ENCODE measurements around the gene HLA-DOA. TPM values are rescaled to one million over a fixed set of nuclear protein-coding genes. Genes with fewer than 3 reads are reported as not detected.

HLA-DOA gene
- total RNA-seq, 1 donor from 2014 or later = not detected

DNA sequence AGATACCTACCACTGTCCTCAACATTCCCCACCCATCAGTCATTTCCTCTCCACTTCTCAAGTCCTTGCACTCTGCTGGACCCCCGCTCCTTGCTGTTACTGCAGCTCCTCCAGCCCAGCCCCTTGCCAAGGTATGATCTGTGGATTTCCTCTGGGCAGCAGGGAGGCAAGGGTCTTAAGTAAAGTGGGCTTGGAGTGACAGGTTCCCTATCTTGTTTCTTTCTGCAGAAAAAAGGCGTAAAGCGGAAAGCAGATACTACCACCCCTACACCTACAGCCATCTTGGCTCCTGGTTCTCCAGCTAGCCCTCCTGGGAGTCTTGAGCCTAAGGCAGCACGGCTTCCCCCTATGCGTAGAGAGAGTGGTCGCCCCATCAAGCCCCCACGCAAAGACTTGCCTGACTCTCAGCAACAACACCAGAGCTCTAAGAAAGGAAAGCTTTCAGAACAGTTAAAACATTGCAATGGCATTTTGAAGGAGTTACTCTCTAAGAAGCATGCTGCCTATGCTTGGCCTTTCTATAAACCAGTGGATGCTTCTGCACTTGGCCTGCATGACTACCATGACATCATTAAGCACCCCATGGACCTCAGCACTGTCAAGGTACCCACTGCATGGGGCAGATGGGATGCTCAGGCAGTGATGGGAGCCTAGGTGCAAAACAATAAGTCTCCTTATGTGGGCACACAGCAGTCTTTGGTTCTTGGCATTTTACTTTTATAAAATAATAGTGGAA is 32.9 kb downstream of the HLA-DOA start:
- TF ChIP-seq, protein P1, sequence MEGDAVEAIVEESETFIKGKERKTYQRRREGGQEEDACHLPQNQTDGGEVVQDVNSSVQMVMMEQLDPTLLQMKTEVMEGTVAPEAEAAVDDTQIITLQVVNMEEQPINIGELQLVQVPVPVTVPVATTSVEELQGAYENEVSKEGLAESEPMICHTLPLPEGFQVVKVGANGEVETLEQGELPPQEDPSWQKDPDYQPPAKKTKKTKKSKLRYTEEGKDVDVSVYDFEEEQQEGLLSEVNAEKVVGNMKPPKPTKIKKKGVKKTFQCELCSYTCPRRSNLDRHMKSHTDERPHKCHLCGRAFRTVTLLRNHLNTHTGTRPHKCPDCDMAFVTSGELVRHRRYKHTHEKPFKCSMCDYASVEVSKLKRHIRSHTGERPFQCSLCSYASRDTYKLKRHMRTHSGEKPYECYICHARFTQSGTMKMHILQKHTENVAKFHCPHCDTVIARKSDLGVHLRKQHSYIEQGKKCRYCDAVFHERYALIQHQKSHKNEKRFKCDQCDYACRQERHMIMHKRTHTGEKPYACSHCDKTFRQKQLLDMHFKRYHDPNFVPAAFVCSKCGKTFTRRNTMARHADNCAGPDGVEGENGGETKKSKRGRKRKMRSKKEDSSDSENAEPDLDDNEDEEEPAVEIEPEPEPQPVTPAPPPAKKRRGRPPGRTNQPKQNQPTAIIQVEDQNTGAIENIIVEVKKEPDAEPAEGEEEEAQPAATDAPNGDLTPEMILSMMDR (IDR thresholded peaks at IDR 0.05; ENCODE audit: insufficient read depth, low read length, severe bottlenecking) = no peak
- FAIRE-seq = no peak
- no peak for DNase-seq (ENCODE audit: low read depth)
- no peaks in the 10 kb centered on the region for H3K27me3 ChIP-seq (ENCODE audit: control insufficient read depth, insufficient read depth, low read length)
- no peak overlapping the region for H3K4me3 ChIP-seq (ENCODE audit: low read depth, low read length)
- H3K36me3 ChIP-seq (ENCODE audit: control insufficient read depth, insufficient read depth, low read length) = peaks cover 61% of the 10 kb centered on the region

DNA sequence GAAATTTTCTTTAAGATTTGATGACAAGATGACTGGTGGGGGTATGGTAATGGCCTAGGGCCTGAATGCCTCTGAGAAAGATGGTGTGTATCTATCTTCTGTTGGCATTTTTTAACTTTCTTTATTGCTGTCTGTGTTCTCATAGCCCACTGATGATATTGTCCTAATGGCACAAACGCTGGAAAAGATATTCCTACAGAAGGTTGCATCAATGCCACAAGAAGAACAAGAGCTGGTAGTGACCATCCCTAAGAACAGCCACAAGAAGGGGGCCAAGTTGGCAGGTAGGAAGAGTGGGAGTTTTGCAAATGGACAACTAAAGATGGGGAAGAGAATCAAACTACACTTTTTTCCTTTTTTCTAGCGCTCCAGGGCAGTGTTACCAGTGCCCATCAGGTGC is 33.5 kb downstream of the HLA-DOA start:
- Histone ChIP-seq H3K4me3 (ENCODE audit: low read depth, low read length) (no peak overlapping the region), H3K36me3 (ENCODE audit: control insufficient read depth, insufficient read depth, low read length) (peaks cover 61% of the 10 kb centered on the region), H3K27me3 (ENCODE audit: control insufficient read depth, insufficient read depth, low read length) (no peaks in the 10 kb centered on the region)
- FAIRE-seq (no peak), DNase-seq (ENCODE audit: low read depth) (no peak)
- TF ChIP-seq, protein P1 (IDR thresholded peaks at IDR 0.05; ENCODE audit: insufficient read depth, low read length, severe bottlenecking) = no peak

DNA sequence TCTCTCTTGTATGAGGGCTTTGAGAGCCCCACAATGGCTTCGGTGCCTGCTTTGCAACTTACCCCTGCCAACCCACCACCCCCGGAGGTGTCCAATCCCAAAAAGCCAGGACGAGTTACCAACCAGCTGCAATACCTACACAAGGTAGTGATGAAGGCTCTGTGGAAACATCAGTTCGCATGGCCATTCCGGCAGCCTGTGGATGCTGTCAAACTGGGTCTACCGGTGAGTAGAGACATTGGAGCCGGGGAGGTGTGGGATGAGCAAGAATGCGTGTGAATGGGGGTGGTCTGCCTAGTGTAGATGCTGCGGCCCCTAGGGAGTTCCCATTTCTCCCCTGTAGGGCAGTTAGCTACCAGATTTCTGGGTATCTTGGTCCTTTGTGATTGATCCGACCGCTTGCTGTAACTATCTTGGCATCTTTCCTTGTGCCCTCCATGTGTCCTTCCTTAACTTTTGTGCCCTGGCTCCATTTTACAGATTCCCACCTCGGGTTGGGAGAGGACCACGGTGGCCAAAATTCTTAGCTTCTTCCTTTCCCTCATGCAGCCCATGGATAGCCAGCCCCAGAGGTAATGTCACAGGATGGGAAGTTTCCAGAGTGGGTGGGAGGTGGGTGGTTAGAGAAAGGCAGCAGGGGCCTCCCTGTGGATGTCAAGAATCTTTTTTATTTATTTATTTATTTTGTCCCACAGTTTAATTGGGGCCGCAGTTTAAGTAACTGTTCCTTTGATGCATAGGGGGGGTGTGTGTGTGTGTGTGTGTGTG is 34.7 kb downstream of the HLA-DOA start:
- FAIRE-seq = no peak
- DNase-seq (ENCODE audit: low read depth) = no peak
- peaks cover 50% of the 10 kb centered on the region for H3K36me3 ChIP-seq (ENCODE audit: control insufficient read depth, insufficient read depth, low read length)
- no peaks in the 10 kb centered on the region for H3K27me3 ChIP-seq (ENCODE audit: control insufficient read depth, insufficient read depth, low read length)
- TF ChIP-seq, protein P1 (IDR thresholded peaks at IDR 0.05; ENCODE audit: insufficient read depth, low read length, severe bottlenecking) = no peak
- H3K4me3 ChIP-seq (ENCODE audit: low read depth, low read length) = peak overlapping the region; percentile 96

DNA sequence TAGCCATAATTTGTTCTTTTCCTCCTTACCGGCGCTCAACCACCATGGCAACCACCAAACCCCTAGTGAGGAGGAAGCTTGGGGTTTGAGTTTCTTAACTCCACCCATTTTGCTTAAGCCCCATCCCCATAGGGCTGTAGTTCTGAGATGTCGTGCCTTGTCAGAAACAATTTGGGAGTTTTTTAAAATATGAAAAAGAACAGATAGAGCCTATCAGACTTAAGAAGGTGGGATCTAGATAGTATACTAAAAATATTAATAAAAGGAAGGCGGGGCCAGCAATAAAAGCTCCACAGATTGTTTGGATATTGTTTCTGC is 35.4 kb downstream of the HLA-DOA start:
- H3K4me3 ChIP-seq (ENCODE audit: low read depth, low read length) = peak overlapping the region; percentile 96
- TF ChIP-seq, protein P1 (IDR thresholded peaks at IDR 0.05; ENCODE audit: insufficient read depth, low read length, severe bottlenecking) = no peak
- peaks cover 48% of the 10 kb centered on the region for H3K36me3 ChIP-seq (ENCODE audit: control insufficient read depth, insufficient read depth, low read length)
- no peaks in the 10 kb centered on the region for H3K27me3 ChIP-seq (ENCODE audit: control insufficient read depth, insufficient read depth, low read length)
- DNase-seq (ENCODE audit: low read depth) (peak; percentile 33), FAIRE-seq (no peak)

DNA sequence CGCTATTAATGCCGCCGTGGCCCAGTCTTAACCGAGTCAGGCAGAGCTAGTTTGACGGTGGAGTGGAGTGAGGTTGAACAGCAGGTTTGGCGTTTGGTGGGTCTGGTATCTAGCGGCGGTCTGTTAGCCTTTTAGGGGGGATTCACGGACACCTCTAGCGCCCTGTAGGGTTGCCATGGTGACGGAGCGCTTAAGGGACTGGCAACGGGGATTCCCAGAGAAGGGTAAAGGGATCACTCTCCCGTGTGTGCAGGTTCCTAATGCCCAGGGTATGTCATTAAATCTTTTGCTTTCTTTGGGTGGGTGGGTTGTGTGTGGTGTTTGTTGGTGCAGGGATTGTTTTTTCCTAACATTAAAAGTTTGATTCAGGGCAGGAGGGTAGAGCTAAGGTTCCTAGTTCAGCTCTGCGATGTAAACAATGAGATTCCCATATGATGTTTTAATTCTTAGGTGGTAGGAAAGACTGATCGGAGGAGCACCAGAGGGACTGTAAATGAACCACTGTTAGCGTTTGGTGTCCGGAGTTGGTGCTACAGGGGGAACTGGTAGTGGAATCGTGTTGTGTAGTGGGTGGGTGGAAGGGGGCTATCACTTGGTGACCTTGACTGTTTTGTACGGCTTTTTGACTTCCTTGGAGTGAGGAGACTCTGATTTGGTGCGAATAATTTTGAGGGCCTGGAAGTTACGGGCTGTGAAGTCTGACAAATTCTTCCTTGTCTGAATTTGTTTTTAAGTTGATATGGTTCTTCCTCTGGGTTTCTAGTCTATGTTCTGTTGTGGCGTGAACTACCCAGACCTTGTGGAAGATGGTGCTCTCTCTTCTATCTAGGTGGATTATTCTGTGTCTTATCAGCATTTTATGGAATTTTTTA is 36.0 kb downstream of the HLA-DOA start:
- TF ChIP-seq, protein P1 (IDR thresholded peaks at IDR 0.05; ENCODE audit: insufficient read depth, low read length, severe bottlenecking) = no peak
- Histone ChIP-seq H3K36me3 (ENCODE audit: control insufficient read depth, insufficient read depth, low read length) (peaks cover 46% of the 10 kb centered on the region), H3K4me3 (ENCODE audit: low read depth, low read length) (peak overlapping the region; percentile 96), H3K27me3 (ENCODE audit: control insufficient read depth, insufficient read depth, low read length) (no peaks in the 10 kb centered on the region)
- DNase-seq (ENCODE audit: low read depth) (no peak), FAIRE-seq (no peak)

All from bronchial epithelial cell (primary cell).